ENCODE measurements around the gene C1QTNF8.

C1QTNF8 gene

DNA sequence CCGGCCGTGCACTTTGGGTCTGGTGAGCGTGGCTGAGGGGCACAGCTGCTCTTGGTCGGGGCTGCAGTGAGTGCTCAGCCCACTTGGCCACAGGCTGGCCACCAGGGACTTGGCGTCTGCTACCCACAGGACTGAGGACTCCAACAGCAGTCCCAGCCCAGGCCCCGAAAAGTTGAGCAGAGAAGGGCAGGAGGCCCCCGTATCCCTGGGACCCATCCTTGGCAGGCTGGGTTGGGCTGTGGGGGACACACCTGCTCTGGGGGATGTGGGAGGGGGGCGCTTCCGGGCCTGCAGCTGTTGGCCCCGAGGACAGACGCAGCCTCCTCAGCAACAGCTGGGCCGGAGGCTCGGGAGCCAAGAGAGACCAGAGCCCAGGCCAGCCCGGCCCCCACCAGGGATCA lies 42.9 kb downstream of the C1QTNF8 start:
- H3K4me1 Mint-ChIP-seq: no peaks in the 10 kb centered on the region
- H3K36me3 Mint-ChIP-seq: no peaks in the 10 kb centered on the region
- ATAC-seq (ENCODE audit: low read depth): no peak
- H3K27ac Mint-ChIP-seq: no peak overlapping the region
- H3K4me3 Mint-ChIP-seq: no peak overlapping the region
- no peaks in the 10 kb centered on the region for H3K9me3 Mint-ChIP-seq
- peaks cover 7% of the 10 kb centered on the region for H3K27me3 Mint-ChIP-seq
- DNase-seq (ENCODE audit: low spot score in 2 of 2): no peak

DNA sequence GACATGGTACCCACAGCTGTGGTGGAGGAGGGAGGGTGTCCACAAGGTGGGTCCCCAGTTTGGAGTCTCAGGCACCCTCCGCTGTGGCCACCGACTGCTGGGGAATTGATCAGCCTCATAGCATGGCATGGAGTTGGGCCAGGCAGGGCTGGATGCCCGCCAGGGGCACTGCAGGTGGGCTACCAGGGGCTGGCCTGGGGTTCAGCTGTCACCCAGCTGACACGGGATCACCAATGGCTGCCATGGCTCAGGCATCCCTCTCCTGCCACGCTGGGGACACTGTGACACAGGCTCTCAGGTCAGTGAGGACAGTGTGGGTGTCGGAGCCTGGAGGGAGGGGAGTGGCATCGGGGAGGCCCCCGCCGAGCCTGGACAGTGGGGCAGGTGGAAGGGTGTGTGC lies 43.3 kb downstream of the C1QTNF8 start:
- H3K4me1 Mint-ChIP-seq: no peaks in the 10 kb centered on the region
- no peak for ATAC-seq (ENCODE audit: low read depth)
- no peak overlapping the region for H3K27ac Mint-ChIP-seq
- H3K36me3 Mint-ChIP-seq: no peaks in the 10 kb centered on the region
- no peak for DNase-seq (ENCODE audit: low spot score in 2 of 2)
- no peaks in the 10 kb centered on the region for H3K9me3 Mint-ChIP-seq
- no peak overlapping the region for H3K4me3 Mint-ChIP-seq
- H3K27me3 Mint-ChIP-seq: peaks cover 7% of the 10 kb centered on the region

DNA sequence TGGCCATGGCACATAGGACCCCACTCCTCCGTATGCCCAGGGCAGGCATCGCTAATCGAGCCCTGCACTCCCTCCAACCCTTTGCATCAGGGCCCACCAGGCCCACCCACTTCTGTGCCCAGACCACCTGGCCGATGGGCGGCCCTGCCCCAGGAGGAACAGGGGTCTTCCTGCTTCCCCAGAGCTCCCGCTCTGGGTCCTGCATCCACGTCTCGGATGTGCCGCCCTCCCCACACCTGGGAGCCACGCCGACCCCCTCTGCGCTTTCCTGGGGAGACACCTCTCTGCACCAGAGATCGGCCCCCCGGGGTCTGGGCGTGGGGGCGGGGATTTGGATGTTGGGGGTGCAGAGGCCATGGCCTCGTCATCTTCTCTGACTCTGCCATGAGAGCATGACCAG lies 44.6 kb downstream of the C1QTNF8 start:
- no peak for ATAC-seq (ENCODE audit: low read depth)
- no peaks in the 10 kb centered on the region for H3K4me1 Mint-ChIP-seq
- no peak overlapping the region for H3K4me3 Mint-ChIP-seq
- H3K27ac Mint-ChIP-seq: no peak overlapping the region
- H3K27me3 Mint-ChIP-seq: peaks cover 9% of the 10 kb centered on the region
- no peak for DNase-seq (ENCODE audit: low spot score in 2 of 2)
- no peaks in the 10 kb centered on the region for H3K36me3 Mint-ChIP-seq
- no peaks in the 10 kb centered on the region for H3K9me3 Mint-ChIP-seq

DNA sequence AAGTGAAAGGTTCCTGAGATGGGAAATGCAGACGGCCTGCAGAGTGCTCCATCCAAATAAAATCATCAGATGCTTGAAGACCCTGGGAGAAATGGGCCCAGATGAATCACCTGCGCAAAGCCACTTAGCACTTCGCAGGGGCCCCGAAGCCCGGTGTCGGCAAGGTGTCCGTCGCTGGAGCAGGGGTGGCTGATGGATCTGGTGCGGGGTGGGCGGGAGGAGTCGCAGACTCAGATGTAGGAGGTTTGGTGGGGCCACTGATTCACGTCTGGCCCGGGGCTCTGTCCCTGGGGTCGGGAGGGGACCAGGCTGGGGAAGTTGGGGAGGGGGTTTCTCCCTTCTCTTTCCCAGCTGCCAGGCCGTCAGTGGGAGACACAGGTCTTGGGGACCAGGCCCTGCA lies 45.1 kb downstream of the C1QTNF8 start:
- Mint-ChIP-seq H3K9me3 (no peaks in the 10 kb centered on the region), H3K27me3 (peaks cover 7% of the 10 kb centered on the region), H3K4me1 (no peaks in the 10 kb centered on the region), H3K36me3 (no peaks in the 10 kb centered on the region), H3K27ac (no peak overlapping the region), H3K4me3 (no peak overlapping the region)
- no peak for DNase-seq (ENCODE audit: low spot score in 2 of 2)
- no peak for ATAC-seq (ENCODE audit: low read depth)

DNA sequence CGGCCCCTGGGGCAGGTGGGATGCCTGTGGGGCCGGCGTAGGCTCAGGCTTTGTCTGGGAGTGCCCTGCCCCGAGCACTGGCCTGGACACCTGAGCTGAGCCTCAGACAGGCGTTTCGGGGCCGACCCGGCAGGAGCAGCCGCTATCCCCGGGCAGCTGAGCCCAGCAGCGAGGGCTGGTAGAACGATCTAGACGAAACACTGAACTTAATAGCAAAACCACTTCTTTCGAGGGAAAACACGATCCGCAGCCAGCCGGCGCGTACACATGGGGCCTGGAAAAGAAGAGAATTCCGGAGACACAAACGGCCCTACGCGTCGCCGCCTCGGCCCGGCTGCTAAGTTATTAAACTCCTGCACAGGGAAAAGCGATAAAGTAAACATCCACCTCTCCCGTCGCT lies 45.5 kb downstream of the C1QTNF8 start:
- H3K4me3 Mint-ChIP-seq: no peak overlapping the region
- DNase-seq (ENCODE audit: low spot score in 2 of 2) (no peak), ATAC-seq (ENCODE audit: low read depth) (no peak)
- H3K36me3 Mint-ChIP-seq: no peaks in the 10 kb centered on the region
- H3K4me1 Mint-ChIP-seq: no peaks in the 10 kb centered on the region
- H3K27ac Mint-ChIP-seq: no peak overlapping the region
- peaks cover 7% of the 10 kb centered on the region for H3K27me3 Mint-ChIP-seq
- no peaks in the 10 kb centered on the region for H3K9me3 Mint-ChIP-seq

DNA sequence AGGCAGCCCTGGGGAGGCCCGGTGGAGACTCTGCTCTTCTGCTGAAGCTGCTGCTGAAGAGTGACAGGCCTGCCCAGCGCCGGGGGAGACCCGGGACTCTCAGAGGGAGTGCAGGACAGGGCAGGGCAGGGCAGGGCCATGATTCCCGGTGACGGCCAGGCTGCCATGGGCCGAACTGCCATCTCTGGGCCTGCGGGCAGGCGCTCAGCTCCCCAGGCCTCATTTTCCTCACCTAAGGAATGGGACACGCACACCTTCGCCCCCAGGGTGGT lies 46.1 kb downstream of the C1QTNF8 start:
- peaks cover 7% of the 10 kb centered on the region for H3K27me3 Mint-ChIP-seq
- no peak overlapping the region for H3K4me3 Mint-ChIP-seq
- no peaks in the 10 kb centered on the region for H3K36me3 Mint-ChIP-seq
- no peaks in the 10 kb centered on the region for H3K4me1 Mint-ChIP-seq
- no peak overlapping the region for H3K27ac Mint-ChIP-seq
- no peak for DNase-seq (ENCODE audit: low spot score in 2 of 2)
- H3K9me3 Mint-ChIP-seq: no peaks in the 10 kb centered on the region
- no peak for ATAC-seq (ENCODE audit: low read depth)

DNA sequence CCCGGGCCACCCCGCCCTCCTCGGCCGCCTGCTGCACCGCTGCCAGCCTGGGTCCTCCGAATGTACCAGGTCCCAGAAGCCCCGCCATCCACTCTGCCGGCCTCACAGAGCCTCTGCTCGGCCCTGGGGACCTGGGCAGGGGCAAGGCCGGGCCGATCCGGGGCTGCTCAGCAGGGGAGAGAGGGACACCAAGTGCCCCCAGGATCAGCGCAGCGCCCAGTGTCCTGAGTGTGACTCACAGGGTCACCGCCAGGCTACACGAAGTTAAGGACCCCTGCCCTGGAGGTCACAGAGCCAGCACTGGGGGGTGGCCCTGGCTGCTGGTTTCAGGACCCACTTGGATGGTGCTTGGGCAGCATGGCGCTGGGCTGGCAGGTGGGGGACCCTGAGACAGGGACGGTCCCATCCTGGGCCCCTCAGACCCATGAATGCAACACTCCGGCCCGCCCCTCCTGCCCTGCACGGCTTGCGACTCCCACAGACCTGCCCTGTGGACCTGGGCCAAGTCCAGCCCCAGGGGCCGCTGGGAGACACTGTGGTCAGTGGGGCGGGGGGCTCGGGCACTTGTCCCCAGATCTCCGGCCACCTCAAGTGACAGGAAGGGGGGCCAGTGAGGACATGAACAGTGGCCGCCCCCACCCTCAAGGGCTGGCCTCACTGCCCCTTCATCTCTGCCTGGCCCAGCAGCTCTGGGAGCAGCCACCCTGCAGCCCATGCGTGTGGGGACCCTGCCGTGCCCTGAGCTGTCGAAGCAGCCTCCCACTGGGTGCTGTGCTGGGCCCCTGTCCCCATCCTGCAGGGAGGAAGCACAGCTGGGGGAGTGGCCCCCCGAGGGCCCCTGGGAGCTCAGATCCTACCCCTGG lies 46.7 kb downstream of the C1QTNF8 start:
- ATAC-seq (ENCODE audit: low read depth) (no peak), DNase-seq (ENCODE audit: low spot score in 2 of 2) (no peak)
- Mint-ChIP-seq H3K36me3 (no peaks in the 10 kb centered on the region), H3K27me3 (peaks cover 7% of the 10 kb centered on the region), H3K27ac (no peak overlapping the region), H3K4me3 (no peak overlapping the region), H3K9me3 (no peaks in the 10 kb centered on the region), H3K4me1 (no peaks in the 10 kb centered on the region)

DNA sequence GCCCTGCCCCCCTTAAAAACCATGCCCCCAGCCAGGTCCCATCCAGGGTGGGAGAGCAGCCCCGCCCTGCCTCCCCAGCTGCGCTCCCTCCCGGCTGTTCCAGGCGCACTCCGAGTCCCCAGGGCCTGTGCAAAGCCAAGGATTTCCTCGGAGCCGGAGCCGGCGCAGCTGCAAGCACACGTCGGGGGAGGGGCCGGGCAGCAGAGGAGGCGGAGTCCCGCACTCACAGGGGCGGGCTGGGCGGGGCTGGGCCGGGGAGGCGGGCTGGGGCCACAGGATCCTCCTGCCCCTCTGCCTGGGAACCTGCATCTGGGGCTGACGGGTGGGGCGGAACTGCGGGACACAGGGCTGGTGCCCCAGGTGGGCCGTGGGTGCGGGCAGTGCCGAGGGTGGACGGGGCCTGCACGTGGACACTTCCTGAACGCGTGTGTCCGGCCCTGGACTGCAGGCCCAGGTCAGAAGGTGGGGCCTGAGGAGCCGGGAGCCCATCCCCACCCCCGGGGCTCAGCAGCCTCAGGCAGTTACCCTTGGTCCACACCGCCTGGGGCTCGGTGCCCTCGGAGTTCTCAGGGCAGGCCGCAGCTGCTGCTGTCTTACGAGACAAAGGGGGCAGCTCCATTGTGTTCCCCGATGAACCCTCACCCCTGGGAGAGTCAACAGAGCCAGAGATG lies 47.5 kb downstream of the C1QTNF8 start:
- DNase-seq (ENCODE audit: low spot score in 2 of 2) (no peak), ATAC-seq (ENCODE audit: low read depth) (no peak)
- Mint-ChIP-seq H3K36me3 (no peaks in the 10 kb centered on the region), H3K9me3 (no peaks in the 10 kb centered on the region), H3K27ac (no peak overlapping the region), H3K4me1 (no peaks in the 10 kb centered on the region), H3K27me3 (peaks cover 7% of the 10 kb centered on the region), H3K4me3 (no peak overlapping the region)

DNA sequence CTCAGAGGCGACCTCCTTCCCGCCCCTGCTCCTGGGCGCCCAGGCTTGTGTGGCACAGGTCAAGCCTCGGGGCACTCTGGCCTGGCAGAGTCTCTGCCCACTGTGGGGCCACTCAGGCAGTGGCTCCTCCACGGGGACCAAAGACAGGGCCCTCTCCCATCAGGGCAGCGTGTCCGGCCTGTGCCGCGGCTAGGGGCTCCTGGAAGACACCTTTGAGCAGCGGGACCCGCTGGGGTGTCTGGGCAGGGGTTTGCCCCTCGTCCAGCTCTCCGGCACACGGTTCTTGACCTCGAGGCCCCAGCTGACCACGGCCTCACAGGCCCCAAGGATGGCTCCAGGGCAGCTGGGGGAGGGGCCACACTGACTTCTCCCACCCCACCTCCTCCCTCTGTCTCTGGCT lies 48.2 kb downstream of the C1QTNF8 start:
- no peak overlapping the region for H3K27ac Mint-ChIP-seq
- H3K4me1 Mint-ChIP-seq: no peaks in the 10 kb centered on the region
- no peak overlapping the region for H3K4me3 Mint-ChIP-seq
- no peaks in the 10 kb centered on the region for H3K9me3 Mint-ChIP-seq
- no peaks in the 10 kb centered on the region for H3K36me3 Mint-ChIP-seq
- no peak for ATAC-seq (ENCODE audit: low read depth)
- H3K27me3 Mint-ChIP-seq: peaks cover 7% of the 10 kb centered on the region
- DNase-seq (ENCODE audit: low spot score in 2 of 2): no peak

DNA sequence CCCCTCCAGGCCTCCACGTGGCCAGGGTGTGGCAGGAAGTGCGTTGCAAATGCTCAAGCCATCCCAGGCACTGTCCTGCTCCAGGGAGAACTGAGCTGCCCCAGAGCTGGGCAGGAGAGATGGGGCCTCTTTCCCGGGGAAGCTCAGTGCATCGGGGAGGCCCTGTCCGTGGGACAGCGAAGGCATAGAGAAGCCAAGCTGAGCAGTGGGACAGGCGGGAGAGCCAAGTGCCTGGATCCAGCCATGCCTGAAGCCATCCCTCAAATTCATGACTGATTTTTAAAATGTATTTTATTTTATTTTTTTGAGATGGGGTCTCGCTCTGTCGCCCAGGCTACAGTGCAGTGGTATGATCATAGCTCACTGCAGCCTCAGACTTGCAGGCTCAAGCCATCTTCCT lies 48.9 kb downstream of the C1QTNF8 start:
- no peak for ATAC-seq (ENCODE audit: low read depth)
- H3K27ac Mint-ChIP-seq: no peak overlapping the region
- DNase-seq (ENCODE audit: low spot score in 2 of 2): no peak
- peaks cover 9% of the 10 kb centered on the region for H3K27me3 Mint-ChIP-seq
- no peaks in the 10 kb centered on the region for H3K36me3 Mint-ChIP-seq
- no peaks in the 10 kb centered on the region for H3K4me1 Mint-ChIP-seq
- no peak overlapping the region for H3K4me3 Mint-ChIP-seq
- H3K9me3 Mint-ChIP-seq: no peaks in the 10 kb centered on the region

DNA sequence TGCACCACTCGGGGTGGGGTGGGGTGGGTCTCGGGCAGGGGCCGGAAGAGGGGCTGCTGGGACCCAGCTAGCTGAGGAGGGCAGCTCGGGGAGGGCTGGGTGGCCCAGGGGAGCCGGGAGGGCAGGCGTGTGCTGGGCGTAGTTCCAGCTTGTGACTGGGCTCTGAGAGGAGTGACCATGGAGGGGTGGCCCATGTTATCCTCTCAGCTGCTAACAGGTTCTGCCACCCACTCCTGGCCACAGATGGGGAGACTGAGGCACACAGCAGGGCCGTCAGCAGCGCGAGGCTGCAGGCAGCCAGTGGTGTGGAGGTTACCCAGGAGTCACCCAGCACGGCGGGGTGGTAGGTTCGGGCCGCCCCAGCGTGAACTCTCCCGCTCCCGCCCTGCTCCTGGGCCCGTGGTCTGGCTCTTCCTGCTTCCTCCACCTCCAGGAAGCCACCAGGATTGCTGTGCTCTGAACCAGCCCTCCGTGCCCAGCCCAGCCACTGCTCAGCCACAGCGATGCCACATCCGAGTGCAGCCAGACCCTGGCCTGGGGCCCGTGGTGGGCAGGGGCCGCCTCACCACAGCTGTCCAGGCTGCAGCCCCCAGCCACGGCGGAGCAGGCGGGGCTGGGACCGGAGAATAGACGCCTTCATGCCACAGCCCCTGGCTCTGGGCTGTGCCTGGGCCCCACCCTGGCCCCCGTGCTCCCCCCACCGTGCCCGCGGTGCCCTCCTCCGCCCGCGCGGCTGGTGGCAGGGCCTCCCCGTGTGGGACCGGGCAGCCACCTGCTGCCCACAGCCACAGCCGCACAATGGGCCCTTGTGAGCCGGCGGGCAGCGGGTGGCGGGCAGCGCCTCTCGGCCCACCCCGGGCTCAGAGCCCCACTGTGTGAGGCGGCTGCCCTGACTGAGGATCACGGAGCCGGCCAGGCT lies 49.8 kb downstream of the C1QTNF8 start:
- ATAC-seq (ENCODE audit: low read depth): no peak
- no peaks in the 10 kb centered on the region for H3K9me3 Mint-ChIP-seq
- peaks cover 2% of the 10 kb centered on the region for H3K36me3 Mint-ChIP-seq
- DNase-seq (ENCODE audit: low spot score in 2 of 2): no peak
- peaks cover 13% of the 10 kb centered on the region for H3K27me3 Mint-ChIP-seq
- H3K4me3 Mint-ChIP-seq: no peak overlapping the region
- H3K27ac Mint-ChIP-seq: no peak overlapping the region
- no peaks in the 10 kb centered on the region for H3K4me1 Mint-ChIP-seq

DNA sequence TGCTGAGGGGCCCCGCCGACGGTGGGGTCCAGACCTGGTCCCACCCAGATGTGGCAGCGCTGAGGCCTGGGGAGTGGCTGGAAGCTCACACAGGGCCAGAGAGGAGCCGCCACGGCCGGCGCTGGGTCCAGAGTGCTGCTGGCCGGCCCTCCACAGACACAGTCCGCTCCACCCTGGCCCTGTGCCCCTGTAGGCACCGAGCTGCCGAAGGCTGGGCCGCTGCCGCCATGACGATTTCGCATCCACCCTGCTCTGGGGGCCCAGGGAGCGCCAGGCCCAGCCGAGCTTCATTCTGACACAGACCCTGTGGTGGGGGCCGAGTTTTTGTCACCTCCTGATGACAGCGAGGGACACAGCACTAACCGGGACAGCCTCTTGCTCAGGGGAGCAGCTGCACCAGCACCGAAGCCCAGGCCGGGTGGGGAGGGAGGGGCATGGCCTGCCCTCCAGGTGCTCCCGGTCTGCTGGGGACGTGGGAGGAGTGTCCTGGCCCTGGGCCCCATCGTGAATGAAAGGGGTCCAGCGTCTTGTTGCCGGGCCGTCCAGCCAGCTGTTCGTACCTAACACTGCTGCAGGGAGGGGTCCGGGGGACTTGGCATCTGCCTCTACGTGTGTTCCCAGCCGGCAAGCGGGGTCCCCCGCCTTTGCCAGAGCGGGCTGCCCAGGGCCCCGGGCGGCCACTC lies 50.6 kb downstream of the C1QTNF8 start:
- ATAC-seq (ENCODE audit: low read depth): no peak

DNA sequence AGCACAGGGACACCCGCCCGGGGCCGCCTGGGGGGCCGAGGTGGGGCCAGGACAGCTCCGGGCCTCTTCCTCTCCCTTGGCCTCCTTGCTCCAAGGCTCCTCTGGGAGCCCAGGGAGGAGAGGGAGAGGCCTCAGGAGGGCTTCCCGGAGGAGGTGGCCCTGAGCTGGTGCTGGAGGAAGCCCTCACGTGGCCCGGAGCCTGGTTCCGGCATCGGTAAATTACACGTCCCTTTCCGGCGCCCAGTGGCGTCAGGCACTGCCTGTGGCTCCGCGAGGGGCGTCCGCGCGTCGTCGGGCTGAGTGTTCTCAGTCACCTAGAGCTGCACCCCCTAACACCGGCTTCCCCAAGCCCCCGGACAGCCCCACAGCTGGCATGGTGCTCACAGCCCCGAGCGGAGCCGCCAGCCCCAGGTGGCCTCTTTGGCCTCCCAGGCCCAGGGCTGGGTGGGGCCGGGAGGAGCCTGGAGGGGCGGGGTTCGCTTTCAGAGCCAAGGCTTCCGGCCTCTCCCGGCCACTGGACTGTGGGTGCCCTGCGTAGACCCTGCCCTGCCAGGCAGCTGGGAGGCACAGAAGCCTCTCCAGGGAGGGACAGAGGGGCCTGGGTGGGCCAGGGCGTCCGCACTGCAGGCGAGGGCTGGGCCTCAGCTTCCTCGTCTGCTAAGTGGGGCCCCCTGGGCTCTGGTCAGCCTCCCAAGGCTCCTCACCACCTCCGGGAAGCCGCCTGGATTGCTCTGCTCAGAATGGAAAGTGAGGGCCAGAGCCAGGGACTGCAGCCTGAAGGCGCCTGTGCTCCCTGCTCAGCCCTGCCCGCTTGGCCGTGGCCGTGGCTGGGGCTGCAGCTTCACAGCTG lies 51.4 kb downstream of the C1QTNF8 start:
- peaks cover 11% of the 10 kb centered on the region for H3K27me3 Mint-ChIP-seq
- ATAC-seq (ENCODE audit: low read depth): no peak
- no peak overlapping the region for H3K27ac Mint-ChIP-seq
- H3K4me1 Mint-ChIP-seq: no peaks in the 10 kb centered on the region
- no peak for DNase-seq (ENCODE audit: low spot score in 2 of 2)
- no peak overlapping the region for H3K4me3 Mint-ChIP-seq
- peaks cover 2% of the 10 kb centered on the region for H3K36me3 Mint-ChIP-seq
- H3K9me3 Mint-ChIP-seq: no peaks in the 10 kb centered on the region

More for the DNA sequence above, 50.6 kb downstream of the C1QTNF8 start:
- no peak for DNase-seq (ENCODE audit: low spot score in 2 of 2)
- peaks cover 2% of the 10 kb centered on the region for H3K36me3 Mint-ChIP-seq
- no peaks in the 10 kb centered on the region for H3K9me3 Mint-ChIP-seq
- peaks cover 13% of the 10 kb centered on the region for H3K27me3 Mint-ChIP-seq
- H3K27ac Mint-ChIP-seq: no peak overlapping the region
- H3K4me1 Mint-ChIP-seq: no peaks in the 10 kb centered on the region
- H3K4me3 Mint-ChIP-seq: no peak overlapping the region

Measured in memory B cell (primary cell).